ENCODE results near the gene UGT2B17. TPM values are rescaled to one million over a fixed set of nuclear protein-coding genes. Genes with fewer than 3 reads are reported as not detected.
"Not testable (repeated sequence)": the region's sequence is repeated elsewhere in the genome, so short reads cannot be mapped to it uniquely, and the experiment has no call there.

Gene UGT2B17
- total RNA-seq, 2 experiments from 2014 or later: not detected

GRCh38 chr4:68581383-68582338, 5.5 kb upstream of the UGT2B17 start:
- DNase-seq: no peak
- Mint-ChIP-seq H3K4me3 (no peak overlapping the region), H3K9me3 (peaks cover 3% of the 10 kb centered on the region), H3K27me3 (peaks cover 5% of the 10 kb centered on the region), H3K27ac (no peak overlapping the region), H3K4me1 (no peaks in the 10 kb centered on the region), H3K36me3 (no peaks in the 10 kb centered on the region)

DNA sequence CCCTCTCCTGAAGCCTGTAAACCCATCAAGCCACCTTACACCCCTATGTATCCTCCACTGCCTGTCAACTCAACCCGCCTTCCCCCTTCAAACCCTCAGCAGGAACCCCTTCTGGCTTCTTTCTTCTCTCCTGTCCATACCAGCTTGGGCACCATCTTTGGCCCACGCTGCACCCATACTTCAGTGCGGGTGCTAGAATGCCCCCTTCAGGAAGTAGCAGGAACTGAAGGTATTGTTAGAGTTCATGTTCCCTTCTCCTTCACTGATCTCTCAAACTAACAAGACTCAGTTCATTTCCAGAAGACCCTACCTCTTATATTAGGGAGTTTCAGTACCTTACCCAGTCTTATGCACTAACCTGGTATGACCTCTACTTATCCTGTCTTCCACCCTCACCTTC, 1.5 kb upstream of the UGT2B17 start:
- DNase-seq: no peak
- no peak overlapping the region for H3K27ac Mint-ChIP-seq
- no peaks in the 10 kb centered on the region for H3K36me3 Mint-ChIP-seq
- no peaks in the 10 kb centered on the region for H3K4me1 Mint-ChIP-seq
- no peaks in the 10 kb centered on the region for H3K9me3 Mint-ChIP-seq
- peaks cover 5% of the 10 kb centered on the region for H3K27me3 Mint-ChIP-seq
- no peak overlapping the region for H3K4me3 Mint-ChIP-seq

- not testable (repeated sequence) for H3K27me3 Mint-ChIP-seq, DNase-seq, H3K27ac Mint-ChIP-seq, H3K9me3 Mint-ChIP-seq, H3K36me3 Mint-ChIP-seq, H3K4me1 Mint-ChIP-seq, H3K4me3 Mint-ChIP-seq
These were observed 486 bp downstream of the UGT2B17 start for GRCh38 chr4:68575636-68576035.

DNA sequence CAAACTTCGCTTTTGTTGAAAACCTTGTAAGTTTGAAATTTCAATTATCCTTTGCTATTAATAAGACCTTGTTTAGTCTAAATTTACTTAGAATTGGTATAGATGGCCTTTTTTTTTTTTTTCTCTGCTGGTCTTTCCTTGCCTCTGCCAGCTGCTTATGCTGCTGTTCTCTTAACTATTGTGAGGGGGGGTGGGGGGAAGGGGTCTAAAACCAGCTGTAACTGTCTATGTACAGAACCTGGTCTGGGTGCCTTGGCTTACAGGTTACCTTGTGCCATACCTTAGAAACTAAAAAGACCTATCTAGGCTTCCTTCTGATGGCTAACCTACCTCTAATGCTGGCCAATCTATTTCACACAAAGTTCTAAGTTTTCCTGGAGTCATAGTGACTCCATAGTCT, 1.0 kb downstream of the UGT2B17 start:
- H3K4me1 Mint-ChIP-seq: no peaks in the 10 kb centered on the region
- no peak overlapping the region for H3K4me3 Mint-ChIP-seq
- no peak overlapping the region for H3K27ac Mint-ChIP-seq
- no peaks in the 10 kb centered on the region for H3K27me3 Mint-ChIP-seq
- no peaks in the 10 kb centered on the region for H3K36me3 Mint-ChIP-seq
- no peaks in the 10 kb centered on the region for H3K9me3 Mint-ChIP-seq
- no peak for DNase-seq

- H3K27me3 Mint-ChIP-seq: no peaks in the 10 kb centered on the region
- no peak for DNase-seq
- no peak overlapping the region for H3K4me3 Mint-ChIP-seq
- H3K36me3 Mint-ChIP-seq: no peaks in the 10 kb centered on the region
- no peaks in the 10 kb centered on the region for H3K4me1 Mint-ChIP-seq
- no peak overlapping the region for H3K27ac Mint-ChIP-seq
- no peaks in the 10 kb centered on the region for H3K9me3 Mint-ChIP-seq
These were observed 3.4 kb downstream of the UGT2B17 start for GRCh38 chr4:68572653-68573170.

DNA sequence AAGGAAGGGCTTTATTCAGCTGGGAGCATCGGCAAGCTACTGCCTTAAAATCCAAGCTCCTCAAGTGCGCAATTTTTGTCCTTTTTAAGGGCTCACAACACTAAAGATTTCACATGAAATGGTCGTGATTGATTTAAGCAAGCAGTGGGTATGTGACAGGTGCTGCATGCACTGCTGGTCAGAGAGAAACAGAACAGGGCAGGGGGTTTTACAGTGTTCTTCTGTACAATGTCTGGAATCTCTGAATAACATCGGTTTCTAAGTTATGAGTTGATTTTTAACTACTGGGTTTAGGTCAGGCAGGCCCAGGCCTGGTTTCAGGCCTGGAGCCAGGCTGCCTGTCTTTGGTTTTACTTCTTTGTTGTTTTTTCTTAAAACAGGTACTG, 6.0 kb downstream of the UGT2B17 start:
- DNase-seq: no peak
- no peak overlapping the region for H3K27ac Mint-ChIP-seq
- no peaks in the 10 kb centered on the region for H3K27me3 Mint-ChIP-seq
- H3K9me3 Mint-ChIP-seq: no peaks in the 10 kb centered on the region
- no peaks in the 10 kb centered on the region for H3K4me1 Mint-ChIP-seq
- H3K4me3 Mint-ChIP-seq: no peak overlapping the region
- H3K36me3 Mint-ChIP-seq: no peaks in the 10 kb centered on the region

DNA sequence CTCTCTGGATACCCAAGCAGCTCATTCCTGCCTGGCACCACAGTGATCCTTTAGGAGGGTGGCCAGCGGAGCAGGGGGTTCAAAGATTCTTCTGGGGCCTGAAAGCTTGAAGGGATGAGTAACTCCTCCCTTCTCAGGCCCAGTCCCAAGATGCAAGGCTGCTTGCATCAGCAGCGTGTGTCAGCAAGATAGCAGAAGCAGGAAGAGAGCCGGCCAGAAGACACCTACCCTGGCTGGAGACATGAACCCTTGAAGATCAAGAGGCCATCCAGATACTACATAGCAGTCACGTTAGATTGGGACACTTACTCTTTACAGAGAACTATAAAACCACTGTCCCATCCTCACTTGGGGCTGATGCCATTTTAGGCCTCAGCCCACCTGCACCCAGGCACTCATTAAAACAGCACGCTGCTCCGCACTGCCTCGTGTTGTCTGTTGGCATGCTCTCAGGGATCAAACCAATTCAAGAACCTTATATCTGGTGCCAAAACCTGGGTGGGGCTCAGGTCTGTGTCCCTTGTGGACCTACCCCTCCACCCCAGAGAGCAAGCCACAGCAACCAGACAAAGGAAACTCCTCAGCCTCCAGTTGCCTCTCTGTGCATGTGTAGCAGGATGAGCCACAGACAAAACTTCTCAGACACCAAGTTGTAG, 6.5 kb downstream of the UGT2B17 start:
- H3K9me3 Mint-ChIP-seq: no peaks in the 10 kb centered on the region
- H3K4me3 Mint-ChIP-seq: no peak overlapping the region
- no peaks in the 10 kb centered on the region for H3K4me1 Mint-ChIP-seq
- no peaks in the 10 kb centered on the region for H3K36me3 Mint-ChIP-seq
- H3K27me3 Mint-ChIP-seq: no peaks in the 10 kb centered on the region
- no peak for DNase-seq
- H3K27ac Mint-ChIP-seq: no peak overlapping the region

GRCh38 chr4:68569036-68569435, 7.1 kb downstream of the UGT2B17 start:
- DNase-seq, H3K27me3 Mint-ChIP-seq, H3K9me3 Mint-ChIP-seq, H3K4me3 Mint-ChIP-seq, H3K36me3 Mint-ChIP-seq, H3K27ac Mint-ChIP-seq, H3K4me1 Mint-ChIP-seq: not testable (repeated sequence)

DNA sequence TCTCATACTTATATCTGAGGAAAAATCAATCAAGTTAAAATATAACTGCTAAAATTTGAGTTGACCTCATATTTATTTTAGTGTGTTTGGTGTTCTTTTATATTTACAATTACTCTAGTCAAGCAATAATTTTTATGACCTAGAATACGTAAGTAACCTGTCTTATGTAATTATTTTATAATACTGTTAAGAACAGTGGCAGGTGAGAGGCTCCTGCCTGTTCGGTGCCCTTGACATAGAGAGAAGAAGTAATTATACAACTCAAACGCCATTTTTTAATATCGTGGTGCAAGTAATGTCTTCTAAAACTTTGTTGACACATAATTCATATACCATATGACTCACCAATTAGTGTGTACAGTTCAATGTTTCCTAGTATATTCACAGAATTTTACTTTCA, 7.6 kb downstream of the UGT2B17 start:
- not testable (repeated sequence) for H3K4me3 Mint-ChIP-seq, H3K27me3 Mint-ChIP-seq, H3K36me3 Mint-ChIP-seq, H3K4me1 Mint-ChIP-seq, DNase-seq, H3K27ac Mint-ChIP-seq, H3K9me3 Mint-ChIP-seq

DNA sequence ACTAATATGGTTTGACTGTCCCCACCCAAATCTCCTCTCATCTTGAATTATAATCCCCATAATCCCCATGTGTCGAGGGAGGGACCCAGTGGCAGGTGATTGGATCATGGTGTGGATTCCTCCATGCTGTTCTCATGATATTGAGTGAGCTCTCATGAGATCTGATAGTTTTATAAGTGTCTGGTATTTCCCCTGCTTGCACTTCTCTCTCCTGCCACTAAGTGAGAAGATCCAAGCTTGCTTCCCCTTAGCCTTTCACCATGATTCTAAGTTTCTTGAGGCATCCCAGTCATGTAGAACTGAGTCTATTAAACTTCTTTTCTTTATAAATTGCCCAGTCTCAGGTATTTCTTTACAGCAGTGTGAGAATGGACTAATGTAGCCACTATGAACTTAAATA, 9.8 kb downstream of the UGT2B17 start:
- not testable (repeated sequence) for H3K4me1 Mint-ChIP-seq, H3K27ac Mint-ChIP-seq, H3K27me3 Mint-ChIP-seq, DNase-seq, H3K9me3 Mint-ChIP-seq, H3K36me3 Mint-ChIP-seq, H3K4me3 Mint-ChIP-seq

- H3K36me3 Mint-ChIP-seq, H3K4me1 Mint-ChIP-seq, H3K9me3 Mint-ChIP-seq, H3K4me3 Mint-ChIP-seq, DNase-seq, H3K27ac Mint-ChIP-seq, H3K27me3 Mint-ChIP-seq: not testable (repeated sequence)
These were observed 11.0 kb downstream of the UGT2B17 start for GRCh38 chr4:68565082-68565481.

GRCh38 chr4:68560364-68561070, 15.6 kb downstream of the UGT2B17 start:
- H3K27ac Mint-ChIP-seq, DNase-seq, H3K4me3 Mint-ChIP-seq, H3K36me3 Mint-ChIP-seq, H3K27me3 Mint-ChIP-seq, H3K4me1 Mint-ChIP-seq, H3K9me3 Mint-ChIP-seq: not testable (repeated sequence)

DNA sequence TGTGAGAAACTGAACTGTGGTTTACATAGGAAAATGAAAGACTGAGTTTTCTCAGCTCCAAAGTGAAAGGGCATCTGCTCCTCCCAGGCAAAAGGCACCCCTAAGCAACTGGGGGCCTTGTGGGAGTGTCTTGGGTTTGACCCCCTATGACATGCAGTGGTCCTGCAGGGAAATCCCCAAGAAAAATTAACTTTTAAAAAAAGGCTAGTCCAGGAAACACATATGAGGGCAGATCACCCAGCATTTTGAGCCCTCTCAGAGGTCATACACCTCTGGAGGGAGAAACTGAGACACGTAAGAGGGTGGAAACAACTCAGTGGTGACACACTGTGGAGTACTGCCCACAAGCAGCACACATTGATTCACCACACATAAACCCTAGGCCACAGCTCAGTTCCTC, 22.3 kb downstream of the UGT2B17 start:
- not testable (repeated sequence) for H3K36me3 Mint-ChIP-seq, H3K27me3 Mint-ChIP-seq, H3K4me3 Mint-ChIP-seq, H3K27ac Mint-ChIP-seq, DNase-seq, H3K4me1 Mint-ChIP-seq, H3K9me3 Mint-ChIP-seq

DNA sequence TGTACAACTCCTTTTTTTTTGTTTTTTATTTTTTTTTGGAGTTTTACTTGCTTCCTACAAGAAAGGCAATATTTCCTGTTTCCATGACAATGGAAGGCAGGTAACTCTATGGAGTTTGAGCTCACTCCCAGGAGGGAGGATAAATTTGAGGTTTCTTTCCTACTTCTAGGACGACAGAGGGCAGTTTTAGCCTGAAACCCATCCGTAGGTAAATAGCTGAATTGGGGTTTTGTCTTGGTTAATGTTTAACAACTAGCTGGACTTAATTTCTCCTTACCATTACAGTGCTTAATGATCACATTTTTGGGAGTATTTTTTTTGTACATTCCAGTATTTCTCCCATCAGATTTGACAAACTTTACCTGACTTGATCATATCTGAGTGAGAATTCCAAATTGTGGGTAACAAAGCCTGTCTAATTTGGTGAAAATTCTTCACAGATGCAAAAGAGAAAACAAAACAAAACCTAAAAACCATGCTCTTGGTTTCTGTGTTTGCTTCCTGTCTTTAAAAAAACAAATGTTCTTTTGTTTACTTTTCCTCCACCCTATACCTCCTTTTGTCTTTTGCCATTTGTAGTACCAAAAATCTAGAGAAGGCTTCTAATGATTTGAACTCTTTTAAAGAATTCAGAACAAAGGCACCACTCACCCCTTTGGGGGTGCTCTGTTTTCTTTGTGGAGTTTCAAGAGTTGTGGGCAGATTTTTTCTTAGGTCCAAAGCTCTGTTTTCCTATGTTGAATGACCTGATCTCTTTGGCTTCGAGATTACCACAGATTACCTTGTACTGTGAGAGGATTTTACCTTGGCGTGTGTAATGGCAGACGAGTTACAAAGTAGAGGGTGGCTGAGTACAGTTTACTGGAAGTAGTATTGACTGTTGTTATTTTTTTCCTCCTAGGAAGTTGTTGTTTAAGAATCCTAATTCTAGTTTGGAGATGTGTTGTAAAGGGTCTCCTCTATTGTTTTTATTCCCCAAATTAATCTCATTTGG, 23.0 kb downstream of the UGT2B17 start:
- H3K9me3 Mint-ChIP-seq, H3K36me3 Mint-ChIP-seq, H3K27me3 Mint-ChIP-seq, H3K4me1 Mint-ChIP-seq, DNase-seq, H3K4me3 Mint-ChIP-seq, H3K27ac Mint-ChIP-seq: not testable (repeated sequence)

All from activated naive CD8-positive, alpha-beta T cell treated with anti-CD3 and anti-CD28 coated beads for 36 hours (primary cell).